Measurements from ENCODE around the gene SLC4A5. TPM values are rescaled to one million over a fixed set of nuclear protein-coding genes. Genes with fewer than 3 reads are reported as not detected.
"Not testable (repeated sequence)": the region's sequence is repeated elsewhere in the genome, so short reads cannot be mapped to it uniquely, and the experiment has no call there.

Gene SLC4A5
- total and polyA plus RNA-seq, 2 of the 8 experiments (the other 6 are each of a cell fraction or from before 2014, with no cell fraction given), result 0.42 to 0.52 TPM

GRCh38 chr2:74186706-74187105 is 156.5 kb downstream of the SLC4A5 start:
- WGBS, 2 experiments (ENCODE audit: extremely low coverage in 1 of 2, insufficient coverage in 1 of 2, insufficient read length in 1 of 2, insufficient replicate concordance in 2 of 2, low coverage in 1 of 2, low lambda C conversion rate in 2 of 2, missing lambda C conversion rate in 1 of 2), result 93% methylated on average over 15 of the region's 15 CpGs; no CpG with 5 or more reads in 1 of the 2 experiments
- Histone ChIP-seq H2AK5ac (ENCODE audit: low read depth, low read length) (0 out of 2 replicates have a peak overlapping the region, but pooled peaks have one; percentile 24), H2BK5ac (ENCODE audit: low read depth, low read length) (peak overlapping the region; percentile 40; the same call in 1 of the 2 replicates), H3K4me1 (replicated peaks in 1 of 4; ENCODE audit: control insufficient read depth in 3 of 4, insufficient read depth in 4 of 4, low read length in 3 of 4) (peaks cover 3 to 11% (median 4%) of the 10 kb centered on the region in 4 experiments), H2BK12ac (ENCODE audit: low read depth, low read length) (0 out of 2 replicates have a peak overlapping the region, but pooled peaks have one; percentile 2)
- not testable (repeated sequence) for H4K5ac ChIP-seq (ENCODE audit: insufficient read length, low read depth, low read length); H3K4ac ChIP-seq (replicated peaks; ENCODE audit: insufficient read length, low read depth, low read length); H2BK20ac ChIP-seq (ENCODE audit: low read length); H2AFZ ChIP-seq (ENCODE audit: low read length); H4K8ac ChIP-seq (ENCODE audit: extremely low read depth, insufficient read depth, low read length); H3K23ac ChIP-seq (ENCODE audit: insufficient read length); H3K18ac ChIP-seq (ENCODE audit: extremely low read depth, low read length); H3K23me2 ChIP-seq (ENCODE audit: low read depth, low read length); H2BK120ac ChIP-seq (replicated peaks; ENCODE audit: low read depth, low read length); H3K27me3 ChIP-seq (replicated peaks in 1 of 4; ENCODE audit: control insufficient read depth in 3 of 4, extremely low read depth in 1 of 4, insufficient read depth in 3 of 4, low read length in 3 of 4); H3K79me1 ChIP-seq (ENCODE audit: low read depth, low read length); H3K9ac ChIP-seq (replicated peaks in 1 of 4; ENCODE audit: extremely low read depth in 1 of 4, low read depth in 3 of 4, low read length in 3 of 4); H3K14ac ChIP-seq (ENCODE audit: insufficient read length); H3K9me3 ChIP-seq (ENCODE audit: insufficient read depth in 2 of 2, low read depth in 1 of 2, low read length in 1 of 2); H2BK15ac ChIP-seq (ENCODE audit: low read length); H4K20me1 ChIP-seq (replicated peaks in 1 of 2; ENCODE audit: control insufficient read depth in 1 of 2, insufficient read depth in 2 of 2, low read length in 2 of 2); H3K4me2 ChIP-seq (ENCODE audit: insufficient read depth in 1 of 2, low read depth in 2 of 2, low read length in 2 of 2); H3K79me2 ChIP-seq (ENCODE audit: control insufficient read depth in 1 of 2, insufficient read depth in 2 of 2, low read length in 2 of 2); H3K4me3 ChIP-seq (ENCODE audit: extremely low read depth in 1 of 4, insufficient read depth in 2 of 4, low read depth in 3 of 4, low read length in 4 of 4); H4K91ac ChIP-seq (replicated peaks; ENCODE audit: insufficient read length, low read length); H3K27ac ChIP-seq (ENCODE audit: low read depth, low read length); H3K36me3 ChIP-seq (ENCODE audit: control insufficient read depth in 2 of 4, insufficient read depth in 4 of 4, low read length in 3 of 4); H3K56ac ChIP-seq (replicated peaks; ENCODE audit: insufficient read length, low read depth, low read length); FAIRE-seq
- ChIA-PET POLR2A (ENCODE audit: partially characterized antibody) (interaction anchor here (68.3 to 72.1 kb wide), 2 partner anchors 9 to 22 kb away, joined by 2699 read pairs; partner anchors contain the start of genes BOLA3, MOB1A and MTHFD2), CTCF (ENCODE audit: partially characterized antibody) (interaction anchor here (1.6 kb wide), 1 partner anchor 10 kb away, joined by 3 read pairs; no protein-coding TSS in a partner anchor)
- peak in 1 of 2 experiments; percentile 24 for DNase-seq (ENCODE audit: low read depth in 1 of 2, low spot score in 2 of 2)

Measured in H1 (cell line).